ENCODE results near the gene TARP.
"Not testable (repeated sequence)": the region's sequence is repeated elsewhere in the genome, so short reads cannot be mapped to it uniquely, and the experiment has no call there.

TARP gene

DNA sequence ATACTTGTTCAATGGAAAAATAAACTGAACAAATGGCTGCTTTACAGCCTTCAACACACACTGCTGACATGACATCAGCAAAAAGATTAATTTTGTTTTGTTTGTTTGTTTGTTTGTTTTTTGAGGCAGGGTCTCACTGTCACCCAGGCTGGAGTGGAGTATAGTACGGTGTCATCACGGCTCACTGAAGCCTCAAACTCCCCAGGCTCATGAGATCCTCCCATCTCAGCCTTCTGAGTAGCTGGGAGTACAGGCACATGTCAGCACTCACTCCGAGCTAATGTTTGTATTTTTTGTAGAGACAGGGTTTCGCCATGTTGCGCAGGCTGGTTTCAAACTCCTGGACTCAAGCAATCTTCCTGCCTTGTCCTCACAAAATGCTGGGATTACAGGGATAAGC, 10.9 kb downstream of the TARP start:
- TF ChIP-seq CTCF (IDR thresholded peaks at IDR 0.05; ENCODE audit: low read length, missing control alignments), result no peak
- H3K4me3 ChIP-seq (replicated peaks; ENCODE audit: low read depth, low read length), result no peak overlapping the region
- no peak for DNase-seq (ENCODE audit: low read depth)

DNA sequence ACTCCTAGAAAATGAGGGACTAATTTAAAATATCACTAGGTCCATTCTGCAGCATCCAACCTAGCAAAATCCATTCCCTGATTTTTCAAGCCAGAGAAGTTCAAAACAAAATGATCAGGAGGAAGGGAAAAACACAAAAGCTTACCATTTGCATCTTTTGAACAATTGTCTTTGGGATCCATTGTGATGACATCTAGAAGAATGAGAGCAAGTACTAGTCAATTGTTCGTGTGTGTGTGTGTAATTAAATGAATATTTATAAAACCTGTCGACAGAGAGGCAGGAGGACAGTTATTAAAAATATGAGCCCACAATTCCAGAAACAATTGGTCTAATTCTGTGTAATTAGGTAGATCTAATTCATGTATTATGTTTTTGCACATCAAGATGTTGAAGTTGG, 11.4 kb downstream of the TARP start:
- DNase-seq (ENCODE audit: low read depth); H3K4me3 ChIP-seq (replicated peaks; ENCODE audit: low read depth, low read length): not testable (repeated sequence)

DNA sequence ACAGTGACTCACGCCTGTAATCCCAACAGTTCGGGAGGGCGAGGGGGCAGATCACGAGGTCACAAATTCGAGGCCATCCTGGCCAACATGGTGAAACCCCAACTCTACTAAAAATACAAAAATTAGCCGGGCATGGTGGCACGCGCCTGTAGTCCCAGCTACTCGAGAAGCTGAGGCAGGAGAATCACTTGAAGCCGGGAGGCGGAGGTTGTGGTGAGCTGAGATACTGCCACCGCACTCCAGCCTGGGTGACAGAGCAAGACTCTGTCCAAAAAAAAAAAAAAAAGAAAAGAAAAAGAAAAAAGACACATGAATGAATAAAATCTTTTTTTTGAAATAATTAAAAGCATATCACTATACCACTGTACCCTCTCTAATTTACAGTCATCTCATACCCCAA, 11.8 kb downstream of the TARP start:
- not testable (repeated sequence) for H3K4me3 ChIP-seq (replicated peaks; ENCODE audit: low read depth, low read length); DNase-seq (ENCODE audit: low read depth)

GRCh38 chr7:38259157-38259556, 14.3 kb downstream of the TARP start:
- H3K4me3 ChIP-seq (replicated peaks; ENCODE audit: low read depth, low read length); DNase-seq (ENCODE audit: low read depth): not testable (repeated sequence)

- no peak for TF ChIP-seq CTCF (IDR thresholded peaks at IDR 0.05; ENCODE audit: low read length, missing control alignments)
- DNase-seq (ENCODE audit: low read depth), result no peak
- H3K4me3 ChIP-seq (replicated peaks; ENCODE audit: low read depth, low read length), result no peak overlapping the region
Observed at GRCh38 chr7:38257350-38257677, 16.1 kb downstream of the TARP start.

GRCh38 chr7:38249849-38250248, 23.6 kb downstream of the TARP start:
- H3K4me3 ChIP-seq (replicated peaks; ENCODE audit: low read depth, low read length), result not testable (repeated sequence)

GRCh38 chr7:38248069-38248567, 25.3 kb downstream of the TARP start:
- no peak overlapping the region for H3K4me3 ChIP-seq (replicated peaks; ENCODE audit: low read depth, low read length)
- DNase-seq (ENCODE audit: low read depth), result no peak
- no peak for TF ChIP-seq CTCF (IDR thresholded peaks at IDR 0.05; ENCODE audit: low read length, missing control alignments)

More at GRCh38 chr7:38249849-38250248, 23.6 kb downstream of the TARP start:
- not testable (repeated sequence) for DNase-seq (ENCODE audit: low read depth)

DNA sequence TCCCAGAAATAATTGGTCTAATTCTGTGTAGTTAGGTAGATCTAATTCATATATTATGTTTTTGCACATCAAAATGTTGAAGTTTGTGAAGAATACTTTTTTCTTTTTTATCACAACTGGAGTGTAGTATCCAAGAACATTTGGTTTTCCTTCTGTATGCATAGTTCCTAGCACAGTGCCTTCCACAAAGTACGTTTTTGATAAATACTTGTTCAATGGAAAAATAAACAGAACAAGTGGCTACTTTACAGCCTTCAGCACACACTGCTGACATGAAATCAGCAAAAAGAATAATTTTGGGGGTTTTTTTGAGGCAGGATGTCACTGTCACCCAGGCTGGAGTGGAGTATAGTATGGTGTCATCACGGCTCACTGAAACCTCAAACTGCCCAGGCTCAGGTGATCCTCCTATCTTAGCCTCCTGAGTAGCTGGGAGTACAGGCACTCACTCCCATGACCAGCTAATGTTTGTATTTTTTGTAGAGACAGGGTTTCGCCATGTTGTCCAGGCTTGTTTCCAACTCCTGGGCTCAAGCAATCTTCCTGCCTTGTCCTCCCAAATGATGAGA, 27.9 kb downstream of the TARP start:
- no peak for TF ChIP-seq CTCF (IDR thresholded peaks at IDR 0.05; ENCODE audit: low read length, missing control alignments)
- no peak overlapping the region for H3K4me3 ChIP-seq (replicated peaks; ENCODE audit: low read depth, low read length)
- DNase-seq (ENCODE audit: low read depth), result no peak

GRCh38 chr7:38244516-38244915, 28.9 kb downstream of the TARP start:
- DNase-seq (ENCODE audit: low read depth), result no peak
- H3K4me3 ChIP-seq (replicated peaks; ENCODE audit: low read depth, low read length), result no peak overlapping the region
- no peak for TF ChIP-seq CTCF (IDR thresholded peaks at IDR 0.05; ENCODE audit: low read length, missing control alignments)

DNA sequence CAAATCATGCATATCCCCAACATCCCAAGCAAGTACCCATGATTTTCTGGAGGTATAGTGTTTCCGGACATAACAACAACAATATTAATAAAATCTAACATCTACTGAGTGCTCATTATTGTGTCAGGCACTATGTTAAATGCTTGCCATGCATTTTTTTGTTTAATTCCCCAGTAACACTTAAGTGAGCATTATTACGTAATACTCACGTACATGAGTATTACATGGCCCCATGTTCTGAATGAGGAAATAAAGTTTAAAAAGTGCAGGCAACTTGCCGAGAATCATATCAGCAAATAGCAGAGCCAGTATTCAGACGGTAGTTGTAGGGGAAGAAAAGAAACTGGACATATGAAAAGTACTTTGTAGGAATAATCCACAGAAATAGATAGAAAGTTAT, 30.1 kb downstream of the TARP start:
- H3K4me3 ChIP-seq (replicated peaks; ENCODE audit: low read depth, low read length), result not testable (repeated sequence)
- DNase-seq (ENCODE audit: low read depth), result peak; percentile 11
